Natural killer cell (primary cell): Measurements from ENCODE around the gene HPCA. TPM values are rescaled to one million over a fixed set of nuclear protein-coding genes. Genes with fewer than 3 reads are reported as not detected.

Experiments
- ATAC-seq, 3 donors: fragments of 150-1000 bp in 2 of 3; fragments of 200-7000 bp in 1 of 3; cut with Tn5 transposase; 1 replicate in 1 of 3; 2 replicates in 2 of 3; pipeline ENCODE4 v1.10.0; 2021; ENCODE audit warnings: mild to moderate bottlenecking in 2 of 3, moderate library complexity in 2 of 3
- DNase-seq, 2 donors: peaks; one replicate each; pipeline versions ENCODE4 v3.0.0 to v3.0.0-alpha.2; 2013 to 2021; ENCODE audit warnings: mixed read lengths in 1 of 2
- H3K27ac ChIP-seq: one replicate; pipeline ENCODE4 v1.5.1; 2013; ENCODE audit warnings: mild to moderate bottlenecking, low read length
- H3K27me3 ChIP-seq: one replicate; pipeline ENCODE4 v1.6.1; 2013; ENCODE audit warnings: low read length; ENCODE audit not compliant: control insufficient read depth, insufficient read depth
- H3K36me3 ChIP-seq: one replicate; pipeline ENCODE4 v1.6.1; 2013; ENCODE audit warnings: low read length; ENCODE audit not compliant: control insufficient read depth, insufficient read depth
- H3K4me1 ChIP-seq: one replicate; pipeline ENCODE4 v1.6.1; 2013; ENCODE audit warnings: low read length; ENCODE audit not compliant: control insufficient read depth, insufficient read depth
- H3K4me3 ChIP-seq: one replicate; pipeline ENCODE4 v1.5.1; 2013; ENCODE audit warnings: low read length
- H3K9me3 ChIP-seq: one replicate; pipeline ENCODE4 v1.6.1; 2013; ENCODE audit warnings: low read length; ENCODE audit not compliant: control insufficient read depth, insufficient read depth
- H3K27ac Mint-ChIP-seq, 2 donors: one replicate each; pipeline ENCODE4 v1.8.0; 2022; ENCODE audit warnings: mild to moderate bottlenecking in 2 of 2, mixed read lengths in 2 of 2, moderate library complexity in 1 of 2
- H3K27me3 Mint-ChIP-seq, 2 donors: one replicate each; pipeline ENCODE4 v1.8.0; 2022; ENCODE audit warnings: low read depth in 2 of 2, mixed read lengths in 2 of 2
- H3K36me3 Mint-ChIP-seq: one replicate; pipeline ENCODE4 v1.8.0; 2022; ENCODE audit warnings: mixed read lengths
- H3K4me1 Mint-ChIP-seq, 2 donors: one replicate each; pipeline ENCODE4 v1.8.0; 2022; ENCODE audit warnings: mixed read lengths in 2 of 2
- H3K4me3 Mint-ChIP-seq: one replicate; pipeline ENCODE4 v1.8.0; 2022; ENCODE audit warnings: mild to moderate bottlenecking, moderate library complexity, mixed read lengths
- H3K9me3 Mint-ChIP-seq, 2 donors: one replicate each; pipeline ENCODE4 v1.8.0; 2022; ENCODE audit warnings: mixed read lengths in 2 of 2
- WGBS: methylation state at CpG from one replicate; pipeline ENCODE4 v1.1.7; 2013; ENCODE audit warnings: missing lambda C conversion rate; ENCODE audit not compliant: insufficient coverage; 5-methylcytosine and 5-hydroxymethylcytosine counted together
- intact Hi-C: fragments of 100-400 bp; cut with micrococcal nuclease; formaldehyde crosslinking; loops from one replicate; pipeline ENCODE4 v1.14.2; 2022
- total RNA-seq, 4 donors: library from RNA; stranded (reverse); fragments of 120-200 nt in 1 of 4; gene quantifications; one replicate each; pipeline versions ENCODE4 v1.2.3 to v1.2.4, GENCODE V29; 2013 to 2022
- TF ChIP-seq, protein P1 (sequence below): fragments of 200-600 bp; IDR thresholded peaks from one replicate; pipeline ENCODE4 v1.8.0; 2022; ENCODE audit warnings: antibody characterized with exemption

HPCA gene
- total RNA-seq, 3 donors from 2014 or later (not counting 1 experiment from before 2014, with no cell fraction given): 0.59 TPM; not detected in 2

GRCh38 chr1:32893198-32894018 is 7.1 kb downstream of the HPCA start:
- Histone ChIP-seq H3K9me3 (no peaks in the 10 kb centered on the region), H3K27ac (no peak overlapping the region), H3K4me3 (peak overlapping the region; percentile 23), H3K4me1 (peaks cover 14% of the 10 kb centered on the region), H3K27me3 (peaks cover 28% of the 10 kb centered on the region), H3K36me3 (no peaks in the 10 kb centered on the region)
- Mint-ChIP-seq H3K27me3 (peaks cover 47 to 57% of the 10 kb centered on the region in 2 donors), H3K27ac (no peak overlapping the region), H3K36me3 (no peaks in the 10 kb centered on the region), H3K4me1 (peaks cover 9 to 12% of the 10 kb centered on the region in 2 donors), H3K4me3 (peak overlapping the region; percentile 67), H3K9me3 (no peaks in the 10 kb centered on the region)
- TF ChIP-seq, protein P1, sequence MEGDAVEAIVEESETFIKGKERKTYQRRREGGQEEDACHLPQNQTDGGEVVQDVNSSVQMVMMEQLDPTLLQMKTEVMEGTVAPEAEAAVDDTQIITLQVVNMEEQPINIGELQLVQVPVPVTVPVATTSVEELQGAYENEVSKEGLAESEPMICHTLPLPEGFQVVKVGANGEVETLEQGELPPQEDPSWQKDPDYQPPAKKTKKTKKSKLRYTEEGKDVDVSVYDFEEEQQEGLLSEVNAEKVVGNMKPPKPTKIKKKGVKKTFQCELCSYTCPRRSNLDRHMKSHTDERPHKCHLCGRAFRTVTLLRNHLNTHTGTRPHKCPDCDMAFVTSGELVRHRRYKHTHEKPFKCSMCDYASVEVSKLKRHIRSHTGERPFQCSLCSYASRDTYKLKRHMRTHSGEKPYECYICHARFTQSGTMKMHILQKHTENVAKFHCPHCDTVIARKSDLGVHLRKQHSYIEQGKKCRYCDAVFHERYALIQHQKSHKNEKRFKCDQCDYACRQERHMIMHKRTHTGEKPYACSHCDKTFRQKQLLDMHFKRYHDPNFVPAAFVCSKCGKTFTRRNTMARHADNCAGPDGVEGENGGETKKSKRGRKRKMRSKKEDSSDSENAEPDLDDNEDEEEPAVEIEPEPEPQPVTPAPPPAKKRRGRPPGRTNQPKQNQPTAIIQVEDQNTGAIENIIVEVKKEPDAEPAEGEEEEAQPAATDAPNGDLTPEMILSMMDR: peak; percentile 54
- DNase-seq (peak in 1 of 2 donors; percentile 36), ATAC-seq (peak in 2 of 3 donors; percentile 38 to 43)
- WGBS: 3% methylated on average over 57 of the region's 58 CpGs
- intact Hi-C loops: no loop called here

DNA sequence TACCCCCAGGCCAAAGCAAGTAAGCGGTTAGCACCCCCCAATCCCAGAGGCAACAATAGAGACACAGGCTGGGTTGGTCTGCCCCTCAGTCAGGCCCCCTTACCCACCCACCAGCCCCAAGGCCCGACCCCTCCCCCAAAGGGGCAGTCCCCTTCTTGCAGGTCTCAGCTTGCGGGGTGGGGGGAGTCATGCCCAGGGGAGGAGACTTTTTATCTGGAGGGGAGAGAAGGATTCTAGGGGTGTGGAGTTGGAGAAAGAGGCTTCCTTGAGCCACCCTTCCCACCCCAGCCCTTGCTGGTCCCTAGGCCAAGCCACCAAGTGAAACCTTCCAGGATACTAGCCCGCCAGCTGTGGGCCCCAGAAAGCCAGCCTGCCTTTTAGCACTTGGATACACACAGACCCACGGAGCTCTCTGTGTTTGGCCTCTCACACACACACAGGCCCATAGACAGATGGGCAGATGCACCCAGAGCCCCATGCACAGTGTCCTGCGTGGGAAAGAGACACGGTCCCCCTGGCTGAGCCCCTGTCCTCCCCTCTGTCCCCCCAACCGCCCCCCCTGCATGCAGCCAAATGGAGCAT is 7.8 kb downstream of the HPCA start:
- Histone ChIP-seq H3K4me3 (no peak overlapping the region), H3K4me1 (peaks cover 14% of the 10 kb centered on the region), H3K36me3 (no peaks in the 10 kb centered on the region), H3K27ac (no peak overlapping the region), H3K27me3 (peaks cover 26% of the 10 kb centered on the region), H3K9me3 (no peaks in the 10 kb centered on the region)
- ATAC-seq: no peak
- Mint-ChIP-seq H3K27me3 (peaks cover 44 to 59% of the 10 kb centered on the region in 2 donors), H3K36me3 (no peaks in the 10 kb centered on the region), H3K4me1 (peaks cover 9 to 12% of the 10 kb centered on the region in 2 donors), H3K27ac (no peak overlapping the region), H3K4me3 (peak overlapping the region; percentile 28), H3K9me3 (no peaks in the 10 kb centered on the region)
- TF ChIP-seq, protein P1: no peak
- intact Hi-C loops: no loop called here
- WGBS: 76% methylated on average over 6 of the region's 8 CpGs
- no peak for DNase-seq

GRCh38 chr1:32894681-32895080 is 8.4 kb downstream of the HPCA start:
- Mint-ChIP-seq H3K4me3 (no peak overlapping the region), H3K9me3 (no peaks in the 10 kb centered on the region), H3K27ac (no peak overlapping the region), H3K36me3 (no peaks in the 10 kb centered on the region), H3K4me1 (peaks cover 9 to 12% of the 10 kb centered on the region in 2 donors), H3K27me3 (peaks cover 38 to 56% of the 10 kb centered on the region in 2 donors)
- intact Hi-C loops: no loop called here
- Histone ChIP-seq H3K4me3 (no peak overlapping the region), H3K36me3 (no peaks in the 10 kb centered on the region), H3K9me3 (no peaks in the 10 kb centered on the region), H3K4me1 (peaks cover 14% of the 10 kb centered on the region), H3K27ac (no peak overlapping the region), H3K27me3 (peaks cover 31% of the 10 kb centered on the region)
- ATAC-seq: no peak
- WGBS: 92% methylated on average over 5 of the region's 6 CpGs
- TF ChIP-seq, protein P1: no peak
- no peak for DNase-seq
